Activated T-helper 9 cell treated with anti-CD3 and anti-CD28 coated beads, Interleukin-2, amount 50 U/mL, for 16 hours (primary cell): Measurements from ENCODE around the gene HEBP1.

ENCODE experiments used
- DNase-seq: peaks from one replicate; pipeline ENCODE4 v3.0.0-alpha.2; 2020; ENCODE audit warnings: low read depth

Gene HEBP1

GRCh38 chr12:12951504-12951903, 48.6 kb downstream of the HEBP1 start:
- no peak for DNase-seq

DNA sequence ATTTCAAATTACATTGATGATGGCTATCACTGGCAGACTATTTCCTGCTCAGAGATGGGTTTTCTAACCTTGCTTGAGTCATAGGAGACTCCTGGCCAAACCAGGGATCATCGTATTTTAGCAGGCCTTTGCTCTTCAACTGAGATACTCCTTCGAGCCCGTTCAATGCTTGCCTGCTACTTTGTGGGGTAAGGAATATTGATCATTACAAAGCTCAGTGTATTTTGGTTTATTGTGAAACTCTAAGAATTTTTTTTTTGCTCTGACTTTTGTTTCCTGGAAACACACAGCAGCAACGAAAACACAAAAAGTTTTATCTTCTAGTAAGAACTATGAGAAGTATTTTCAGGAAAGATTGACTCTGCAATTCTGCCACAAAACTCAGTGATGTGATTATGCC, 52.2 kb downstream of the HEBP1 start:
- no peak for DNase-seq

GRCh38 chr12:12946686-12947355, 53.2 kb downstream of the HEBP1 start:
- no peak for DNase-seq

DNA sequence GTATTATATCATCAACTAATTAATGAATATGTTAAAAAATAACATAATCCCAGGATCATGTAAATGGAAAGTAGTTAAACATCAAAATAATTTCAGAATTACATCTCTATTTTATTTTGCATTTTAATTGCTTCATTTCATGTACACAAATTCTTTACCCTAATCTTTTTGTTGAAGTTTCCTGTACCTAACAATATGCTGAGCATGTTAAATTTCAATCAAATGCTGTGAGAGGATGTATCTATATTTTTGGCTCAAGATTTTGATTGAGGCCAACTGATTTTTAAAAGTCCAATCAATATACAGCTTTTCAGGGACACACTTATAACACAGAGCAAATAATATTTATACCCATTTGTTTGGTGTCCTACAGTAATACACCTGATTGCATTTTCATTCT, 54.5 kb downstream of the HEBP1 start:
- no peak for DNase-seq

GRCh38 chr12:12943586-12944260, 56.3 kb downstream of the HEBP1 start:
- DNase-seq: no peak

- no peak for DNase-seq
Observed at GRCh38 chr12:12941450-12942350, 58.4 kb downstream of the HEBP1 start.

- DNase-seq: no peak
Observed at GRCh38 chr12:12939888-12940287, 60.2 kb downstream of the HEBP1 start.

DNA sequence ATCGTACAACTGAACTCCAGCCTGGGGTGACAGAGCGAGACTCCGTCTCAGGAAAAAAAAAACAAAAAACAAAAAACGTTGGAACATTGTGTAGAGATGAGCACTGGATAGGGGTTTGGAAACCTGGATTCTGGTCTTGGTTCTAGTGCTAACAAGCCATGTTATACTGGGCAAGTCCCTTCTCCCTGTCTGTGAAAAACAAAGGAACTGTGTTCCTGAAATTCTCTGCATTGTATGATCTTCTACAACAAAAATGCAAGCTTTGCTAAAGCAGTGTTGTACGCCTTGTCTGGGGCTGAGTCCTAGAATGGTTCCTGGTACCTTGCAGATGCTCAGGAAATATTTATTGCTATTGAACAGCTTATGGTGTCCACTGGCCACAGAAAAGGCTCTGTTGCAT, 61.5 kb downstream of the HEBP1 start:
- DNase-seq: no peak

- no peak for DNase-seq
Observed at GRCh38 chr12:12936983-12937491, 63.0 kb downstream of the HEBP1 start.

DNA sequence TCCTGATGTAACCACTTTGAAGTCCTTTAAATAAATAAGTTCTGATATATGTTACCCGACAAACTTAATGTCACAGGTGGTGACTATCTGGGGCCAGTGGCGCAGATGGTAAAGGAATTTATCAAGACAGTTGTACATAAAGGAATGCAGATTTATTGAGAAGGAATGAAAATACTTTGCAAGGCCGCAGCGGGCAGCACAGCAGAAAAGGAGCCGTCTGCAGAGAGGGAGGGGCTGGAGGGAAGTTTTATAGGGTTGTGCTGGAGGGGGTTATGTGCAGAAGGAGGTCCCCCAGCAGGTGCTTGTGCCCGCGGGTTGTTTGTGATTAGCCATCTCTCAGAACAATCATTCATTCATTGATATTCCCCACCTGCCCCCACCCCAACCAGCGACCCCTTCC, 65.5 kb downstream of the HEBP1 start:
- no peak for DNase-seq

DNA sequence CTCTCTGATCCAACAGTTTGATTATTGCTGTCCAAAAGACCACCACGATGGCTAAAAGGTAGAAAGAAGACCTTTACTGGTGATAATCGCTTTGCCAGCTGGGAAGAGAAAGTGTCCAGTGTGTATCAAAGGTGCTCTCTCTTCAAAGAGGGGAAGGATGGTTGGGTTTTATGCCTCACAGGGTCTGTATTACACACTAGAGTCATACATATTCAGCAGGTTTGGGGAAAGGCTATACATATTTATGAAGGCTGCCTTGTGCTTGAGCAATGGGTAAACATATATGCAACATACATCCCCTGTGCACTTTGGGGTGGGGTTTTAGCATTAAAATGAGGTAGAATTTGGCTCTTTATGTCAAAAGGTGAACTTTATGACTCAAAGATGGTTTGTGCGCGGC, 66.3 kb downstream of the HEBP1 start:
- DNase-seq: no peak

DNA sequence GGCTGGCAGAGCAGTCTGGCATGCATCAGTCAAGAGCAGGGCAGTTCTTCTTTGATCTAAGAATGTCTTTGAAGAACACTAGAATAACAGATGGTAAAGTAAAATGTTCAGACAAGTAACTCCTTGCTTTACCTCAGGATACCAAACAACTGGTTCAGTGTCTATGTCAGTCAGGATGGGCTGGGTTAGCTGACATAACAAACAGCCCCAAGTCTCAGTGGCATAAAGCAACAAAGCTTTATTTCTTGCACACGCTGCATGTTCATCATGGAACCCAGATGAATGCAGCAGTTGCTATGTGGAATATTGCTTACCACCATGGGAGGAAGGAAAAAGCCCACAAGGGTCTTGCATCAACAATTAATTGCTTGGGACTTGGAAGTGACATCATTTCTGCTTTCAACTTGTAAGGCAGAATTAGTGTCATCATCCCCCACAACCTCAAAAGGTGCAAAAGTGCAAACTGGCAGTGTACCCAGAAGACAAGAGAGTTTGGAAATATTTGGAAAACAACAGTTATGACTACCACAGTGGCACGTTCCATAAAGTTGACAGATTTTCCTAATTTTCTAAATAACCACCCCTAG, 69.3 kb downstream of the HEBP1 start:
- no peak for DNase-seq

- no peak for DNase-seq
Observed at GRCh38 chr12:12929696-12930095, 70.4 kb downstream of the HEBP1 start.

- DNase-seq: no peak
Observed at GRCh38 chr12:12927211-12928079, 72.6 kb downstream of the HEBP1 start.

DNA sequence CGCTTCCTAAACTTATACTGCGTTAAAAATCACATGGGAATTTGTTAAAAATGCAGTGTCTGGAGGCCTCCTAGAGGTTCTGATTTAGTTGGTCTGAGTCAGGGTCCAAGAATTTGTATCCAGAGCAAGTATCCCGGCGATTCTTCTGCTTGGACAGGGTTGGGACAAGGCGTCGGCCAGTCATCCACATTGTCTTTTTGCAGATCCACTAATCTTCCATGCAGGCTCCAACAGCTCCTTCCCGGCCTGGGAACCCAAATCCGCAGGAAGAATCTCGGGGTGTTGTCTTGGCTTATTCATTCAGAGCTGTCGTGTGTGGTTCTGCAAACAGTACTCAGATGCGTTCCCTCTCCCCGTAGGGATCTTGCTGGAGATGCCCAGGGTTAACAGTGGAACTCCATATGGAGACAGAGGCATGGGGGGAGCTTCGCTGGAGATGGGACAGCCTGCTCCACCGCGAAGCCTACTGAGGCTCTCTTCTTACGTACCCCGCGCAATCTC, 73.4 kb downstream of the HEBP1 start:
- DNase-seq: no peak

GRCh38 chr12:12925388-12925787, 74.7 kb downstream of the HEBP1 start:
- DNase-seq: no peak
